HUDEP-2 (cell line): ENCODE data around the gene PGF.

Source experiments
- DNase-seq, 76 experiments: peaks; one replicate each; lab custom pipeline; 2025; ENCODE audit not compliant: unreplicated experiment in 76 of 76; lab: John Stamatoyannopoulos, UW

The PGF gene

GRCh38 chr14:74960736-74961135 is 5.3 kb upstream of the PGF start:
- DNase-seq = no peak

GRCh38 chr14:74959596-74960180 is 4.3 kb upstream of the PGF start:
- no peak for DNase-seq

GRCh38 chr14:74956280-74957072 is 1.1 kb upstream of the PGF start:
- DNase-seq = no peak

- no peak for DNase-seq
These were observed 556 bp upstream of the PGF start for GRCh38 chr14:74956027-74956279.

DNA sequence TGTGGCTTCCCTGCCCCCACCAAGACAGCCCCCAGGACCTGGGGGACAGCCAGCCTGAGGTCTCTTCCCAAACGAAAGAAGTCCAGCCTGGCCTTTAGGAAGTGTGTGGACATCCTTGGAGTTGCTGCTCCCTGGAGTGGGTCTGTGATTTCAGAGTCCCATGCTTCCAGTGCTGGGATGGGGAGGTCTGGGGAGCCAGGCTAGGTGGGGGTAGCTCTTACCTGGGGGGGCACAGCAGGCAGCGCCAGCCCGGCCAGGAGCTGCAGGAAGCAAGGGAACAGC is 509 bp downstream of the PGF start:
- no peak for DNase-seq

GRCh38 chr14:74954232-74954946 is 1.0 kb downstream of the PGF start:
- no peak for DNase-seq

DNA sequence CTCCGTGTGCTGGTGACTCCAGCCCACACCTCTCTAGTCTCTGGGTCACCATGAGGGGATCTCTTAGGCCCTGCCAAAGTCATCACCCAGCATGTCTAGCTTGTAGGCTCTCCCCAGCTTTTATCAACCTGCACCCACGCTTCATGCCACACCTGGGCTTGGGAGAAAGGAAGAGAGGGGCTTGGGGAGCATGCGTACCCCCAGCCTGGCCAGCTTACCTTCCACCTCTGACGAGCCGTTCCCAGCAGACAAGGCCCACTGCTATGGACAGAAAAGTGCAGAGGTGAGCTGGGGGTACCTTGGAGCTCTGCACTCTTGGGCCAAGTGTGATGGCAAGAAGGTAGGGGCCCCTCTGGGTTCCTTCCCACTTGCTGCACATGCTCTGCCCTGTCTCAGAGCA is 1.7 kb downstream of the PGF start:
- no peak for DNase-seq

GRCh38 chr14:74952697-74953484 is 2.5 kb downstream of the PGF start:
- peak in 1 of 76 experiments; percentile 9 for DNase-seq

DNA sequence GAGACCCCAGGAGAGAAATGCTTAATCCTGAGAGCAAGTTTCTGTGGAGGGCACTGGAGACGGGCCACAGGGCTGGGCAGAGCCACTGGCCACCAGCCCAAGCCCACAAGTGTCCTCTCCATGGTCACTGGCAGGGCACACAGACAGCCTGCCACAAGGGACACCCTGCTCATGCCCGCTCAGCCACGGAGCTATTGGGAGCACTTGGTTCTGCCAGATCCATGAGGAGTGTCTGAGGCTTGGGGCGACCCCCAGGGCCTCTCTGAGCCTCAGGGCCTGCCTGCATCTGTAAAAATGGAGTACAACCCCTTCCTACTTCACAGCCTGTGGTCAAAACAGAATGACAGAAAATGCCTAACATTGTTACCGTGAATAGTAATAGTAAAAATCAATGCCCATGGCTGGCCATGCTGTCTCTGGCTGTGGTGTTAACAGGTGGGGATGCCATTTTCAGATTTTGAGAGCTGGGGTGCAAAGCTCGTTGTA is 3.2 kb downstream of the PGF start:
- DNase-seq = no peak

- no peak for DNase-seq
These were observed 3.8 kb downstream of the PGF start for GRCh38 chr14:74951443-74952179.

- DNase-seq = no peak
These were observed 4.5 kb downstream of the PGF start for GRCh38 chr14:74950795-74951442.

GRCh38 chr14:74949859-74950573 is 5.4 kb downstream of the PGF start:
- peak in 26 of 76 experiments; percentile 5 to 55 (median 26) for DNase-seq

- no peak for DNase-seq
These were observed 6.2 kb downstream of the PGF start for GRCh38 chr14:74949191-74949601.

DNA sequence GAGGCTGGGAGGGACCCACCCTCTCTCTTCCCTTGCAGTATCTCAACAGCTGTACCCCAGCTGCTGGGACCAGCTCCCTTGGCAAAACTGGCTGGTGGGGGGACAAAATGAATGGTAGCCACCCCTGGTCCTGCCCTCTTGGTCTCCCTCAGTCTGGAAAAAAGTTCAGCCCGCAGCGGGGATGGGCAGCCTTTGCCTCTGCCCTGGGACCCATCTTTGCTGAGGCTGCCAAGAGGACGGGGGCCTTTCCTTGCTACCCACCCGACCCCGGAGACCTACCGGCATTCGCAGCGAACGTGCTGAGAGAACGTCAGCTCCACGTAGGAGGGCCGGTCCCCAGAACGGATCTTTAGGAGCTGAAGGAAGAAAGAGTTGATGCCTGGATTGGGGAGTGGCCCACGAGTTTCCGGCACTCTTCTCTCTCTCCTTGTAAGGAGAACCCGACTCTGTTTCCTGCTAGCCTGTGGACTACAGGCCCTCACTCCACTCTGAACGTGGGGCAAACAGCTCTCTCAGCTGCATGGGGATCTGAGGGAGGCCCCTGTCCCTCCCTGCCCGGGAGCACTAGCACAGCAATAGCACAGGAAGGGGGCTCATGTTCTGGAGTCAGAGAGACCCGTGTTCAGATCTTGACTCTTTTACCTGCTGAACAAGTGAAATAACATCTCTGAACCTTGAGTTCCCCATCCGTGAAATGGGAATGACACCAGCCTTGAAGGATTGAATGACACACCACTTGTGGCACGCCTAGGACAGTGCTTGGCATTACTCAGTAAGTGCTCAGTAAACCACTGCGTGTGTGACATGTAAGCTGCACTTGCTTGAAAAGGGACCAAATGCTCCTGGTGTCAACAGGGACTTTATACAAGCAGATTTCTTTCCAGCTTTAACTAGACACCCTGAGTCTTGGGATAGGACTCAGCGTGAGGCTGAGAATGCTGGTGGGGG is 6.9 kb downstream of the PGF start:
- DNase-seq = no peak

GRCh38 chr14:74947353-74948227 is 7.8 kb downstream of the PGF start:
- no peak for DNase-seq

GRCh38 chr14:74946659-74947281 is 8.6 kb downstream of the PGF start:
- no peak for DNase-seq
